Peyer's patch (tissue), 4 donors: ENCODE data around the gene ANXA10.

Experiments used
- CTCF ChIP-seq, 6 experiments: fragments of 450-650 bp in 4 of 6; fragments of 200-600 bp in 2 of 6; sonication (generic) in 1 of 6; IDR thresholded peaks; one replicate each; pipeline ENCODE4 v1.5.1; 2017 to 2019; ENCODE audit warnings: antibody characterized with exemption in 6 of 6, mild to moderate bottlenecking in 3 of 6, moderate library complexity in 1 of 6
- POLR2A ChIP-seq, 2 donors: fragments of 450-650 bp; IDR thresholded peaks; one replicate each; pipeline ENCODE4 v1.5.1; 2017; ENCODE audit warnings: antibody characterized with exemption in 2 of 2, mild to moderate bottlenecking in 2 of 2, moderate library complexity in 2 of 2

GRCh38 chr4:168063031-168063430, 29.3 kb upstream of the ANXA10 start:
- TF ChIP-seq POLR2A (IDR thresholded peaks at IDR 0.05), result no peak
- no peak for TF ChIP-seq CTCF (IDR thresholded peaks at IDR 0.05)
